Suppressor macrophage treated with lipopolysaccharide for 1 hour (primary cell): Measurements from ENCODE around the gene LRP6.

ENCODE experiments used
- DNase-seq, 3 donors: peaks; one replicate each; pipeline ENCODE4 v3.0.0-alpha.2; 2020 to 2022

LRP6 gene

GRCh38 chr12:12069821-12070548, 196.9 kb downstream of the LRP6 start:
- peak; percentile 78 to 96 (median 91) for DNase-seq

GRCh38 chr12:12068751-12069150, 198.1 kb downstream of the LRP6 start:
- peak; percentile 68 to 91 (median 73) for DNase-seq
